HUES48 (cell line): ENCODE results near the gene DXO.

Experiments
- H3K27ac ChIP-seq: one replicate; pipeline ENCODE4 v1.7.0; 2013; ENCODE audit warnings: low read depth, low read length, inconsistent platforms
- H3K27me3 ChIP-seq: 2 replicates; pipeline ENCODE4 v1.6.1; 2013; ENCODE audit warnings: mild to moderate bottlenecking, low read length; ENCODE audit not compliant: control insufficient read depth, insufficient read depth
- H3K36me3 ChIP-seq: 2 replicates; pipeline ENCODE4 v1.6.1; 2013; ENCODE audit warnings: low read length; ENCODE audit not compliant: control insufficient read depth, insufficient read depth
- H3K4me1 ChIP-seq: 2 replicates; pipeline ENCODE4 v1.6.1; 2013; ENCODE audit warnings: mild to moderate bottlenecking, low read length; ENCODE audit not compliant: control insufficient read depth, insufficient read depth
- H3K4me3 ChIP-seq: 2 replicates; pipeline ENCODE4 v1.5.1; 2013; ENCODE audit warnings: mild to moderate bottlenecking, low read depth, low read length
- H3K9ac ChIP-seq: 2 replicates; pipeline ENCODE4 v1.6.1; 2013; ENCODE audit warnings: mild to moderate bottlenecking, low read depth, low read length, moderate library complexity
- H3K9me3 ChIP-seq: 2 replicates; pipeline ENCODE4 v1.6.1; 2013; ENCODE audit warnings: low read length; ENCODE audit not compliant: control insufficient read depth, insufficient read depth

DXO gene

GRCh38 chr6:31967926-31968320, 4.0 kb downstream of the DXO start:
- no peak overlapping the region for H3K4me3 ChIP-seq
- no peak overlapping the region for H3K27ac ChIP-seq
- peaks cover 73% of the 10 kb centered on the region for H3K36me3 ChIP-seq
- H3K9ac ChIP-seq = no peak overlapping the region
- no peaks in the 10 kb centered on the region for H3K27me3 ChIP-seq
- H3K4me1 ChIP-seq = no peaks in the 10 kb centered on the region
- H3K9me3 ChIP-seq = no peaks in the 10 kb centered on the region

GRCh38 chr6:31966997-31967925, 4.7 kb downstream of the DXO start:
- no peaks in the 10 kb centered on the region for H3K4me1 ChIP-seq
- no peaks in the 10 kb centered on the region for H3K9me3 ChIP-seq
- no peak overlapping the region for H3K27ac ChIP-seq
- H3K4me3 ChIP-seq = no peak overlapping the region
- no peaks in the 10 kb centered on the region for H3K27me3 ChIP-seq
- H3K9ac ChIP-seq = no peak overlapping the region
- peaks cover 79% of the 10 kb centered on the region for H3K36me3 ChIP-seq

GRCh38 chr6:31966506-31966905, 5.4 kb downstream of the DXO start:
- no peak overlapping the region for H3K9ac ChIP-seq
- no peaks in the 10 kb centered on the region for H3K27me3 ChIP-seq
- no peaks in the 10 kb centered on the region for H3K9me3 ChIP-seq
- peaks cover 87% of the 10 kb centered on the region for H3K36me3 ChIP-seq
- H3K4me1 ChIP-seq = no peaks in the 10 kb centered on the region
- no peak overlapping the region for H3K4me3 ChIP-seq
- H3K27ac ChIP-seq = no peak overlapping the region

GRCh38 chr6:31965700-31966099, 6.2 kb downstream of the DXO start:
- Histone ChIP-seq H3K27me3 (no peaks in the 10 kb centered on the region), H3K9me3 (no peaks in the 10 kb centered on the region), H3K4me3 (no peak overlapping the region), H3K36me3 (peaks cover 95% of the 10 kb centered on the region), H3K4me1 (no peaks in the 10 kb centered on the region), H3K9ac (no peak overlapping the region), H3K27ac (no peak overlapping the region)

- H3K4me3 ChIP-seq = no peak overlapping the region
- peaks cover 87% of the 10 kb centered on the region for H3K36me3 ChIP-seq
- H3K4me1 ChIP-seq = no peaks in the 10 kb centered on the region
- H3K9me3 ChIP-seq = no peaks in the 10 kb centered on the region
- no peaks in the 10 kb centered on the region for H3K27me3 ChIP-seq
- no peak overlapping the region for H3K9ac ChIP-seq
- H3K27ac ChIP-seq = no peak overlapping the region
These were observed 8.0 kb downstream of the DXO start for GRCh38 chr6:31963921-31964320.

GRCh38 chr6:31961616-31962015, 10.3 kb downstream of the DXO start:
- no peaks in the 10 kb centered on the region for H3K9me3 ChIP-seq
- H3K36me3 ChIP-seq = peaks cover 72% of the 10 kb centered on the region
- H3K27ac ChIP-seq = no peak overlapping the region
- H3K4me3 ChIP-seq = no peak overlapping the region
- H3K9ac ChIP-seq = no peak overlapping the region
- H3K4me1 ChIP-seq = 0 out of 2 replicates have a peak, but pooled peaks cover 4% of the 10 kb centered on the region
- no peaks in the 10 kb centered on the region for H3K27me3 ChIP-seq

- H3K4me1 ChIP-seq = 0 out of 2 replicates have a peak, but pooled peaks cover 4% of the 10 kb centered on the region
- H3K9ac ChIP-seq = peak within 1 kb of the TSS; percentile 75
- H3K27me3 ChIP-seq = no peaks in the 10 kb centered on the region
- H3K9me3 ChIP-seq = no peaks in the 10 kb centered on the region
- H3K4me3 ChIP-seq = peak within 1 kb of the TSS; percentile 97
- peaks cover 70% of the 10 kb centered on the region for H3K36me3 ChIP-seq
- H3K27ac ChIP-seq = peak within 1 kb of the TSS; percentile 53
These were observed 12.9 kb downstream of the DXO start, which contains the start of the genes NELFE and SKIC2 for GRCh38 chr6:31958741-31959739. NELFE (minus strand) TSS chr6:31958971; CDS start chr6:31958446, 525 bp downstream. SKIC2 (plus strand) TSS chr6:31959175; CDS start chr6:31959193, 18 bp downstream.

- Histone ChIP-seq H3K27ac (peak overlapping the region; percentile 36), H3K9ac (peak overlapping the region; percentile 75), H3K4me3 (peak overlapping the region; percentile 97), H3K4me1 (0 out of 2 replicates have a peak, but pooled peaks cover 4% of the 10 kb centered on the region), H3K9me3 (no peaks in the 10 kb centered on the region), H3K36me3 (peaks cover 70% of the 10 kb centered on the region), H3K27me3 (no peaks in the 10 kb centered on the region)
These were observed 13.6 kb downstream of the DXO start for GRCh38 chr6:31958412-31958740.

GRCh38 chr6:31956796-31957195, 15.1 kb downstream of the DXO start:
- peaks cover 70% of the 10 kb centered on the region for H3K36me3 ChIP-seq
- H3K9me3 ChIP-seq = no peaks in the 10 kb centered on the region
- no peak overlapping the region for H3K27ac ChIP-seq
- no peak overlapping the region for H3K4me3 ChIP-seq
- H3K27me3 ChIP-seq = no peaks in the 10 kb centered on the region
- H3K9ac ChIP-seq = no peak overlapping the region
- H3K4me1 ChIP-seq = 0 out of 2 replicates have a peak, but pooled peaks cover 4% of the 10 kb centered on the region

GRCh38 chr6:31954511-31954910, 17.4 kb downstream of the DXO start:
- Histone ChIP-seq H3K27ac (no peak overlapping the region), H3K4me3 (no peak overlapping the region), H3K4me1 (0 out of 2 replicates have a peak, but pooled peaks cover 4% of the 10 kb centered on the region), H3K27me3 (no peaks in the 10 kb centered on the region), H3K36me3 (peaks cover 61% of the 10 kb centered on the region), H3K9ac (no peak overlapping the region), H3K9me3 (no peaks in the 10 kb centered on the region)
